HepG2 (cell line): ENCODE data around the gene FTL. TPM values are rescaled to one million over a fixed set of nuclear protein-coding genes. Genes with fewer than 3 reads are reported as not detected.

Experiments
- ARID5B ChIP-seq: IDR thresholded peaks from 2 replicates; pipeline ENCODE4 v1.4.0; 2020; ENCODE audit warnings: mild to moderate bottlenecking, missing genetic modification reagents
- BCLAF1 ChIP-seq: fragments of 450-650 bp; IDR thresholded peaks from 2 replicates; pipeline ENCODE4 v1.6.1; 2017; ENCODE audit warnings: mild to moderate bottlenecking
- CBX5 ChIP-seq: sonication (generic); formaldehyde crosslinking; IDR thresholded peaks from 2 replicates; pipeline ENCODE4 v1.4.0; 2020; ENCODE audit warnings: missing genetic modification reagents, borderline replicate concordance
- ELF4 ChIP-seq: sonication (generic); formaldehyde crosslinking; IDR thresholded peaks from 2 replicates; pipeline ENCODE4 v1.5.0; 2020; ENCODE audit warnings: missing genetic modification reagents, mild to moderate bottlenecking, moderate library complexity, borderline replicate concordance
- ETV6 ChIP-seq: sonication (generic); formaldehyde crosslinking; conservative IDR thresholded peaks from 2 replicates; pipeline ENCODE4 v1.4.0; 2020; ENCODE audit warnings: missing genetic modification reagents
- FOXP4 ChIP-seq: sonication (generic); formaldehyde crosslinking; IDR thresholded peaks from 2 replicates; pipeline ENCODE4 v1.4.0; 2020; ENCODE audit warnings: missing genetic modification reagents
- GPN1 ChIP-seq: sonication (generic); formaldehyde crosslinking; IDR thresholded peaks from 2 replicates; pipeline ENCODE4 v1.5.1; 2020; ENCODE audit warnings: missing genetic modification reagents, borderline replicate concordance
- HMGXB4 ChIP-seq, 2 experiments: sonication (generic) in 1 of 2; formaldehyde crosslinking in 1 of 2; IDR thresholded peaks; 2 replicates each; pipeline versions ENCODE4 v1.4.0 to v1.6.1; 2018 to 2020; ENCODE audit warnings: missing genetic modification reagents in 2 of 2, borderline replicate concordance in 1 of 2, low read depth in 1 of 2, mild to moderate bottlenecking in 1 of 2, missing biosample characterization in 1 of 2
- KLF6 ChIP-seq: IDR thresholded peaks from 2 replicates; pipeline ENCODE4 v1.8.0; 2016; ENCODE audit warnings: missing biosample characterization, missing genetic modification reagents
- PHF20 ChIP-seq: sonication (generic); formaldehyde crosslinking; IDR thresholded peaks from 2 replicates; pipeline ENCODE4 v1.5.0; 2020; ENCODE audit warnings: mild to moderate bottlenecking, missing genetic modification reagents
- SMYD3 ChIP-seq: sonication (generic); formaldehyde crosslinking; IDR thresholded peaks from 2 replicates; pipeline ENCODE4 v1.8.1; 2023; ENCODE audit warnings: mild to moderate bottlenecking, missing genetic modification reagents
- ZBTB42 ChIP-seq: sonication (generic); formaldehyde crosslinking; IDR thresholded peaks from 2 replicates; pipeline ENCODE4 v1.5.0; 2020; ENCODE audit warnings: mild to moderate bottlenecking, missing genetic modification reagents
- ZNF256 ChIP-seq: sonication (generic); formaldehyde crosslinking; conservative IDR thresholded peaks from 2 replicates; pipeline ENCODE4 v1.4.0; 2020; ENCODE audit warnings: missing genetic modification reagents
- ZNF451 ChIP-seq: sonication (generic); formaldehyde crosslinking; IDR thresholded peaks from 2 replicates; pipeline ENCODE4 v1.5.0; 2020; ENCODE audit warnings: mild to moderate bottlenecking, missing genetic modification reagents
- ZNF564 ChIP-seq: sonication (generic); formaldehyde crosslinking; IDR thresholded peaks from 2 replicates; pipeline ENCODE4 v1.8.1; 2023; ENCODE audit warnings: mild to moderate bottlenecking, missing genetic modification reagents
- ZNF740 ChIP-seq: sonication (generic); formaldehyde crosslinking; IDR thresholded peaks from 2 replicates; pipeline ENCODE4 v1.4.0; 2020; ENCODE audit warnings: missing genetic modification reagents
- ZNF83 ChIP-seq: sonication (generic); formaldehyde crosslinking; IDR thresholded peaks from 2 replicates; pipeline ENCODE4 v1.4.0; 2020; ENCODE audit warnings: missing genetic modification reagents, mild to moderate bottlenecking, borderline replicate concordance
- polyA plus RNA-seq, 8 experiments: library from polyadenylated mRNA; depleted of rRNA in 3 of 8; stranded (reverse) in 7 of 8; unstranded in 1 of 8; fragments of >200 nt; fragmentation: Illumina TruSeq in 4 of 8; extraction: Trizol in 4 of 8; gene quantifications; 2 replicates each; pipeline versions ENCODE4 v1.2.1 to v1.2.3, GENCODE V29; 2011 to 2016; ENCODE audit warnings: low read depth in 4 of 8, missing spikeins in 1 of 8, mixed read lengths in 1 of 8; ENCODE audit not compliant: insufficient read depth in 1 of 8
- total RNA-seq, 5 experiments: library from RNA; depleted of rRNA; stranded (reverse); fragments of >200 nt; fragmentation: Illumina TruSeq; extraction: Trizol; gene quantifications; 2 replicates each; pipeline ENCODE4 v1.2.3, GENCODE V29; 2016; ENCODE audit warnings: low read depth in 1 of 5

Gene FTL
- total and polyA plus RNA-seq, 2 of the 13 experiments (the other 11 are each of a cell fraction or from before 2014, with no cell fraction given), result 2,721 to 8,800 TPM

- TF ChIP-seq ARID5B (CRISPR knock-in tag), result peak; percentile 23
- no peak for TF ChIP-seq ZNF256 (CRISPR knock-in tag)
- no peak for TF ChIP-seq ZNF83 (CRISPR knock-in tag)
- TF ChIP-seq KLF6 (CRISPR knock-in tag), result no peak
- TF ChIP-seq PHF20 (CRISPR knock-in tag), result peak; percentile 73
- TF ChIP-seq ELF4, result no peak; the same call in 1 of the 2 replicates
- peak; percentile 100 for TF ChIP-seq ZNF740 (CRISPR knock-in tag)
- TF ChIP-seq ZNF451 (CRISPR knock-in tag), result 0 out of 2 replicates have a peak, but pooled peaks have one; percentile 52
- TF ChIP-seq ZBTB42 (CRISPR knock-in tag), result no peak
- no peak for TF ChIP-seq ZNF564 (CRISPR knock-in tag)
- no peak for TF ChIP-seq BCLAF1
- TF ChIP-seq CBX5 (CRISPR knock-in tag), result peak; percentile 43; the same call in 1 of the 2 replicates
- TF ChIP-seq ETV6, result 0 out of 2 replicates have a peak, but pooled peaks have one; percentile 45
- peak; percentile 39; the same call in 1 of the 2 replicates for TF ChIP-seq FOXP4
- TF ChIP-seq HMGXB4 (CRISPR knock-in tag; IDR thresholded peaks at IDR 0.05; ENCODE audit: borderline replicate concordance in 1 of 2, low read depth in 1 of 2), result peak; percentile 92 to 95
- TF ChIP-seq GPN1 (CRISPR knock-in tag), result no peak
- no peak; the same call in 1 of the 2 replicates for TF ChIP-seq SMYD3 (CRISPR knock-in tag)
These were observed 28.3 kb downstream of the FTL start, which contains the start of the genes GYS1 and RUVBL2 (continued) for GRCh38 chr19:48993175-48994034.
